ENCODE data around the gene SH2D6. TPM values are rescaled to one million over a fixed set of nuclear protein-coding genes. Genes with fewer than 3 reads are reported as not detected.

Gene SH2D6
- total RNA-seq, 1 donor from 2014 or later: 1.2 TPM

DNA sequence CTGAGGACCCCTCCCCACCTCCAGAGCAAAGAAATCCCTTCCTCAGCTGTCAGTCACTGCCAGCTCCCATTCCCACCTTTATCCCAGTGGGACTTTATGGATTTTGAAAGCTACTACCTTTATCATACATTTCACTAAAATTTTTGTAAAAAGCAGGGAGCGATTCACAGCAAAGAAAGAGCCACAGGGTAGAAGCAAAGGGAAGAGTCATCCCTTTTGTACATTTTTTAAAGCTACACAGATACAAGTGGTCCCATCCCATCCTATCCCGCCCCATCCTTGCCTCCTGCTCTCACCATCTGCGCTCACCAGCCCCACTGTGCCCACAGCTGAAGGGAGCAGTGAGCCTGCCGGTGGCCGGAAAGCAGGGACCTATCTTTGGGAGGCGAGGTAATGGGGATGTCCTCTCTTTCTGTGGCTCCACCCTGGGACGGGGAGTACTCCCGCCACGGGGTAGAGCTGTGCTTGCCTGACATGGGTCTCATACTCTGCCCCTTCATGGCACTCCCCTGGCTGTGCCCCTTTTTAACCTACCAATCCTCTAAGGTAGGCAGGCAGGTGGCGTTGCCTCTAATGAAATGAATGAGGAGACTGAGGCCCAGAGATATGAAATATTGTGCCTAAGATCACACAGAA is 13.2 kb downstream of the SH2D6 start:
- no peak for DNase-seq (ENCODE audit: low read depth, low spot score)
- no peaks in the 10 kb centered on the region for H3K9me3 Mint-ChIP-seq
- H3K27ac Mint-ChIP-seq (ENCODE audit: unreplicated experiment): peak overlapping the region; percentile 91
- H3K27me3 Mint-ChIP-seq (ENCODE audit: low read depth): no peaks in the 10 kb centered on the region
- TF ChIP-seq, protein P1, sequence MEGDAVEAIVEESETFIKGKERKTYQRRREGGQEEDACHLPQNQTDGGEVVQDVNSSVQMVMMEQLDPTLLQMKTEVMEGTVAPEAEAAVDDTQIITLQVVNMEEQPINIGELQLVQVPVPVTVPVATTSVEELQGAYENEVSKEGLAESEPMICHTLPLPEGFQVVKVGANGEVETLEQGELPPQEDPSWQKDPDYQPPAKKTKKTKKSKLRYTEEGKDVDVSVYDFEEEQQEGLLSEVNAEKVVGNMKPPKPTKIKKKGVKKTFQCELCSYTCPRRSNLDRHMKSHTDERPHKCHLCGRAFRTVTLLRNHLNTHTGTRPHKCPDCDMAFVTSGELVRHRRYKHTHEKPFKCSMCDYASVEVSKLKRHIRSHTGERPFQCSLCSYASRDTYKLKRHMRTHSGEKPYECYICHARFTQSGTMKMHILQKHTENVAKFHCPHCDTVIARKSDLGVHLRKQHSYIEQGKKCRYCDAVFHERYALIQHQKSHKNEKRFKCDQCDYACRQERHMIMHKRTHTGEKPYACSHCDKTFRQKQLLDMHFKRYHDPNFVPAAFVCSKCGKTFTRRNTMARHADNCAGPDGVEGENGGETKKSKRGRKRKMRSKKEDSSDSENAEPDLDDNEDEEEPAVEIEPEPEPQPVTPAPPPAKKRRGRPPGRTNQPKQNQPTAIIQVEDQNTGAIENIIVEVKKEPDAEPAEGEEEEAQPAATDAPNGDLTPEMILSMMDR (conservative IDR thresholded peaks at IDR 0.05): no peak
- no peaks in the 10 kb centered on the region for H3K36me3 Mint-ChIP-seq (ENCODE audit: low read depth)
- H3K4me1 Mint-ChIP-seq: peaks cover 26% of the 10 kb centered on the region
- peak overlapping the region; percentile 61 for H3K4me3 Mint-ChIP-seq

DNA sequence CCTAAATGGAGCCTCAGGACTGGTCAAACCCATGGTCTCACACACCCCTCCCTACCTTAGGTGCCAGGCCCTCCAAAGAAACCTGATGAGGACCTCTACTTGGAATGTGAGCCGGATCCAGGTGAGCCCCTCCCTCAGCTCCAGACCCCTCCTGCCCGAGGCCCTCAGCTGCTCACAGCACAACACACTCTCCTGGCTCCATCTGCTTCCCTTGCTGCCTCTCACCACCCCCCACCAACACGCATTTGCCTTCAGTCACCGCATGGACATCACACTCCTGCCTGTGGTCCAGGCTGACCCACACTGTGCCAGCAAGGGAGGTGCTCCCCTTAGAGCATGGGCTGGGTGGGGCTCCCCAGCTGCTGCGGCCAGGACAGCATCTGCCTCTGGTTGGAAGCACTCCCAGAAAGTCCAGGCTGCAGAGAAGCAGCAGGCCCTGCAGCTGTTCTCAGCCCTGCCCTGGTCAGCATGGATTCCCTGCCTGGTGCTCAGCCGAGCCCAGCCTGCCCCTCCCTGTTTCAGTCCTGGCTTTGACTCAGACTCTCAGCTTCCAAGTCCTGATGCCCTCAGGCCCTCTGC is 15.1 kb downstream of the SH2D6 start:
- TF ChIP-seq, protein P1 (conservative IDR thresholded peaks at IDR 0.05): no peak
- Mint-ChIP-seq H3K4me1 (peaks cover 38% of the 10 kb centered on the region), H3K36me3 (ENCODE audit: low read depth) (no peaks in the 10 kb centered on the region), H3K4me3 (no peak overlapping the region), H3K9me3 (no peaks in the 10 kb centered on the region), H3K27me3 (ENCODE audit: low read depth) (no peaks in the 10 kb centered on the region), H3K27ac (ENCODE audit: unreplicated experiment) (peak overlapping the region; percentile 12)
- no peak for DNase-seq (ENCODE audit: low read depth, low spot score)

DNA sequence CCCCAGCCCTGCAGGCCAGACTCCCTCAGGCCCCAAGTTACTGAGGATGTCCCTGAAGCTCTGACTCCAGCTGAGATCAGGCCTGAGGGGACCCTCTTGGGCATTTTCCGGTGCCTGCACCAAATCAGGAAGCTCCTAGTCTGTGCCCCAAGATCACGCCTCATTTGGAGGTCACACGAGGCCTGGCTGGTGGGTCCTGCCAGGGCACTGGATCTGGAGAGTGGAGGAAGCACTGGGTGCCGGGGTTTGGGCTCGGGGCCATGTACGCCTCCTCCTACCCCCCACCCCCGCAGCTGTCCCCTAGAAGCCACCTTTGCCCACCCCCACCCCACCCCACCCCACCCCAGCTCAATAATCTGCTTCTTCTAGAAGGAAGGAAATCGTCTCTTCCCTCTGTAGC is 16.2 kb downstream of the SH2D6 start:
- DNase-seq (ENCODE audit: low read depth, low spot score): no peak
- H3K9me3 Mint-ChIP-seq: no peaks in the 10 kb centered on the region
- H3K4me1 Mint-ChIP-seq: peaks cover 35% of the 10 kb centered on the region
- TF ChIP-seq, protein P1 (conservative IDR thresholded peaks at IDR 0.05): no peak
- no peak overlapping the region for H3K27ac Mint-ChIP-seq (ENCODE audit: unreplicated experiment)
- no peaks in the 10 kb centered on the region for H3K27me3 Mint-ChIP-seq (ENCODE audit: low read depth)
- no peak overlapping the region for H3K4me3 Mint-ChIP-seq
- no peaks in the 10 kb centered on the region for H3K36me3 Mint-ChIP-seq (ENCODE audit: low read depth)

DNA sequence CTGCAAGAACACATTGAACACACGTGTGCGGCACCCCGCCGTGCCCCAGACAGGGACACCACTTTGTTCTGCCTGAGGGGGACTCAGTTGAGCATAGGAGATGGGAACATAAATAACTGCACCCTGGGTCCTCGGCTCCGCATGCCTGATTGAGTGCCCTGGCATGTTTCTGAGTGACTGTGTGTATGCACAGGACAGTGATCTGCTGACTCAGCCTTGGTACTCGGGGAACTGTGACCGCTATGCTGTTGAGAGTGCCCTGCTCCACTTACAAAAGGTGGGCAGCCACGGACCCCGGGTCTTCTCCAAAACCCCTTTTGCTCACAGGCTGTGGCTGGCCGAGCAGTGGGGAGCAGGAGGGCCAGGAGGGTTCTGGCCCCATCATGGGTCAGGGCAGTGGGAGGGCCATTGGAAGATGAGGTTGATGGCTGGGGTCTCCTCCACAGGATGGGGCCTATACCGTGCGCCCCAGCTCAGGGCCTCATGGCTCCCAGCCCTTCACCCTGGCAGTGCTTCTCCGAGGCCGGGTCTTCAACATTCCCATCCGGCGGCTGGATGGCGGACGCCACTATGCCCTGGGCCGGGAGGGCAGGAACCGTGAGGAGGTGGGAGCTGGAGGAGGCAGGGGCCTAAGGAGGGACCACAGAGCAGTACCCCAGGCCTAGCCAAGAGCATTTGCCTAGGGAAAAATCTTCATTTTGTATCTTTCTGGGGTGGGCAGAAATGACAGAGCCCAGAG is 16.9 kb downstream of the SH2D6 start:
- Mint-ChIP-seq H3K4me3 (no peak overlapping the region), H3K9me3 (no peaks in the 10 kb centered on the region), H3K4me1 (peaks cover 34% of the 10 kb centered on the region), H3K27me3 (ENCODE audit: low read depth) (no peaks in the 10 kb centered on the region), H3K27ac (ENCODE audit: unreplicated experiment) (no peak overlapping the region), H3K36me3 (ENCODE audit: low read depth) (no peaks in the 10 kb centered on the region)
- DNase-seq (ENCODE audit: low read depth, low spot score): no peak
- TF ChIP-seq, protein P1 (conservative IDR thresholded peaks at IDR 0.05): no peak

DNA sequence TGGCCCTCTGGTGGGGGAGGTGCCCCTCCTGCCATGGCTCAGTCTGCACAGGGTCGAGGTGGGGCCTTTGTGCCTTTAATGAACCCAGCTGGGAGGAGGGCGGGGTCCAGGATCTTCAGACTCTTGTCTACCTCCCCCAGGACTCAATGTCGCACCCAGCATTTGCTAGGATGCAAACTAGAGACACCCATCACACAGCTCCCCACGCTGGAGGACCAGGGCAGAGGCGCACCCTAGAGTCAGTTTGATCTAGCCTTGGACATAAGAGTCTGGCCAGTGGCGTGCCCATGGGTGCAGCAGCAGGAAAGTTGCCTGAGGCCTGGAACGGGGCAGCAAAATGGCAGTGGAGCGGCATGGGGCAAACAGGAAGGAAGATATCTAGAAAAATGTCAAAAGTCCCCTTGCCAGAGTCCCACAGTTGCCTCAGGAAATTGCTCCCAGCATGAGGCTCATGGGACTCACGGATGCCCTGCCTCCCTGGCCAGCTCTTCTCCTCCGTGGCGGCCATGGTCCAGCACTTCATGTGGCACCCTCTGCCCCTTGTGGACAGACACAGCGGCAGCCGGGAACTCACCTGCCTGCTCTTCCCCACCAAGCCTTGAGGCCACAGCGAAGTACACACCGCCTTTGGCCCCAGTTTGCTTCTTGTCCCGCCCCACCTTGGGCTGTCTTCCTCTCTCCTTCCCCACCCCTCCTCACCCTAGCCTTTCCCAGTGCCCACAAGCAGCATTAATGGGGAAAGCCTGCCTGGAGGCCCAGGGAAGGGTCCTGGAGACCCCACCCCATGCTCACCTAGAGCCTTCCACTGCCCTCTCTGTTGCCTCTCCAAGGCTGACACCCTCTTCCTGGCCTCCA is 17.7 kb downstream of the SH2D6 start:
- Mint-ChIP-seq H3K27me3 (ENCODE audit: low read depth) (no peaks in the 10 kb centered on the region), H3K27ac (ENCODE audit: unreplicated experiment) (peak overlapping the region; percentile 27), H3K9me3 (no peaks in the 10 kb centered on the region), H3K4me1 (peaks cover 30% of the 10 kb centered on the region), H3K4me3 (peak overlapping the region; percentile 86), H3K36me3 (ENCODE audit: low read depth) (no peaks in the 10 kb centered on the region)
- TF ChIP-seq, protein P1 (conservative IDR thresholded peaks at IDR 0.05): peak; percentile 20
- DNase-seq (ENCODE audit: low read depth, low spot score): no peak
